NT2/D1 (cell line): ENCODE results near the gene FBXW7.

Source experiments
- DNase-seq: peaks from one replicate; pipeline ENCODE4 v3.0.0-alpha.2; 2011; ENCODE audit warnings: low read depth, low spot score
- H3K27me3 ChIP-seq: 2 replicates; pipeline ENCODE4 v1.6.0; 2011; ENCODE audit warnings: mild to moderate bottlenecking; ENCODE audit not compliant: insufficient read length, insufficient read depth
- H3K36me3 ChIP-seq: 2 replicates; pipeline ENCODE4 v1.6.1; 2011; ENCODE audit warnings: mild to moderate bottlenecking, low read length, mixed read lengths; ENCODE audit not compliant: insufficient read depth, insufficient read length
- H3K4me1 ChIP-seq: 2 replicates; pipeline ENCODE4 v1.5.1; 2011; ENCODE audit not compliant: insufficient read depth, insufficient read length
- H3K4me3 ChIP-seq: 2 replicates; pipeline ENCODE4 v1.5.1; 2011; ENCODE audit warnings: low read depth; ENCODE audit not compliant: insufficient read length
- H3K9ac ChIP-seq: 2 replicates; pipeline ENCODE4 v1.6.0; 2011; ENCODE audit warnings: low read depth; ENCODE audit not compliant: insufficient read length
- H3K9me3 ChIP-seq: 2 replicates; pipeline ENCODE4 v1.5.1; 2011; ENCODE audit warnings: mild to moderate bottlenecking, low read length; ENCODE audit not compliant: insufficient read depth
- SUZ12 ChIP-seq: IDR thresholded peaks from 2 replicates; pipeline ENCODE4 v1.6.1; 2011; ENCODE audit not compliant: insufficient read length, insufficient read depth; ENCODE audit errors: extremely low read depth
- YY1 ChIP-seq: IDR thresholded peaks from 2 replicates; pipeline ENCODE4 v1.6.1; 2011; ENCODE audit not compliant: insufficient read length, insufficient read depth
- ZNF274 ChIP-seq: IDR thresholded peaks from 2 replicates; pipeline ENCODE4 v1.6.1; 2011; ENCODE audit warnings: mild to moderate bottlenecking, low read depth, low read length

The FBXW7 gene

DNA sequence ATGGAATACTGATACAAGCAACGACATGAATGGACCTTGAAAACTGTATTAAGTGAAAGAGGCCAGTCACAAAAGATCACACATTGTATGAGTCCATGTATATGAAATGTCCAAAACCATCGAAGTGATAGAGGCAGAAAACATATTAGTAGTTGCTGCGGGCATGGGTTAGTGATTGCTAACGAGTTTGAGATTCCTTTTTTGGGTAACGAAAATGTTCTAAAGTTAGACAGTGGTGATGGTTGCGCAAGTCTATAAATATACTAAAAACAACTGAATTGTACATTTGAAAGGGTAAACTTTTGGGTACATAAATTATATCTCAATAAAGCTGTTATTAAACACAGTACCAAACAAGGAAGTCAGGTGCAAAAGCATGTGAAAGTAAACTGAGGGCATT is 234.5 kb downstream of the FBXW7 start:
- no peaks in the 10 kb centered on the region for H3K27me3 ChIP-seq
- no peaks in the 10 kb centered on the region for H3K4me1 ChIP-seq
- H3K4me3 ChIP-seq, result no peak overlapping the region
- TF ChIP-seq YY1, result no peak
- TF ChIP-seq ZNF274, result no peak
- TF ChIP-seq SUZ12, result no peak
- no peaks in the 10 kb centered on the region for H3K9me3 ChIP-seq
- no peak overlapping the region for H3K9ac ChIP-seq
- no peak for DNase-seq
- H3K36me3 ChIP-seq, result no peaks in the 10 kb centered on the region

DNA sequence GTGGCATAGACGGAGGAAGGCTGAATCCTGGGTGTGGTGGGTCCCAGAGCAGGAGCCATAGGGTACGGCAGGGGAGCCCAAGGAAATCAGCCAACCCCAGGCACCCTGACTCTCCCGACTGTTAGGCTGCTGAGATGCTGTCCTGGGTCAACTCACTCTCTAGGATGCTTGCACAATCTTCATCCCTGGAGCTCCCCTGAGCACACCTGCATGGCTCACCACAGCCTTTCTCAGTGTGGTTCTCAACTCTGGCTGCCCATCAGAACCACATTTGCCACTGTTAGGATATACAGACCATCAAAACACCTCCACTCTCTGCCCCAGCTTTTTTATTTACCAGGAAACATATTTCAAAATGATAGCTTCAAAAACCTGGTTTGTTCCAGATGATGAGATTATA is 236.3 kb downstream of the FBXW7 start:
- no peak overlapping the region for H3K9ac ChIP-seq
- TF ChIP-seq SUZ12 (no peak), ZNF274 (no peak), YY1 (no peak)

GRCh38 chr4:152296386-152296785 is 239.5 kb downstream of the FBXW7 start:
- no peak for TF ChIP-seq SUZ12
- no peak for TF ChIP-seq ZNF274
- no peak for TF ChIP-seq YY1
- DNase-seq, result no peak
- Histone ChIP-seq H3K4me3 (no peak overlapping the region), H3K36me3 (no peaks in the 10 kb centered on the region), H3K9me3 (no peaks in the 10 kb centered on the region), H3K9ac (no peak overlapping the region), H3K4me1 (no peaks in the 10 kb centered on the region), H3K27me3 (no peaks in the 10 kb centered on the region)

More for the DNA sequence above, 236.3 kb downstream of the FBXW7 start:
- H3K27me3 ChIP-seq, result no peaks in the 10 kb centered on the region
- H3K4me1 ChIP-seq, result no peaks in the 10 kb centered on the region
- H3K4me3 ChIP-seq, result no peak overlapping the region
- H3K36me3 ChIP-seq, result no peaks in the 10 kb centered on the region
- no peaks in the 10 kb centered on the region for H3K9me3 ChIP-seq
- DNase-seq, result no peak

DNA sequence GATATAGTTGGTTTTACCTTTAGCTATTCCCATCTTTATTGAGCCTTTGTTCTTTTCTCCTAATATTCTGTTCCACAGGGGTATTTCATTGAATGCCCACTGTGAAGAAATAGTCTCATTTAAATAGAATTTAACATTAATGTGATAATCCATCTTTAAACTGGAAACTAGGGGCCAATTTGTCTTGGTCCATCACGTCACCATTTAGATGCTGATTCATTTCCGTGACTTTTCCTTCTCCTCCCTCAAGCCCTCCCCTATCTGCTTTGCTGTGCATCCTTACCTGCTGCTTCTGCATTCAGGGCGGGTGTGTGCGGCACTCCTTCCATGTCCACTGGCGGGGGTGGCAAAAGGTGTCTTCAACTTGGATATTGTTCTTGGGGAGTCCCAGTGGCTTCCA is 241.1 kb downstream of the FBXW7 start:
- Histone ChIP-seq H3K36me3 (no peaks in the 10 kb centered on the region), H3K9ac (no peak overlapping the region), H3K4me1 (no peaks in the 10 kb centered on the region), H3K27me3 (no peaks in the 10 kb centered on the region), H3K9me3 (no peaks in the 10 kb centered on the region), H3K4me3 (no peak overlapping the region)
- no peak for TF ChIP-seq ZNF274
- TF ChIP-seq YY1, result no peak
- no peak for TF ChIP-seq SUZ12
- no peak for DNase-seq

DNA sequence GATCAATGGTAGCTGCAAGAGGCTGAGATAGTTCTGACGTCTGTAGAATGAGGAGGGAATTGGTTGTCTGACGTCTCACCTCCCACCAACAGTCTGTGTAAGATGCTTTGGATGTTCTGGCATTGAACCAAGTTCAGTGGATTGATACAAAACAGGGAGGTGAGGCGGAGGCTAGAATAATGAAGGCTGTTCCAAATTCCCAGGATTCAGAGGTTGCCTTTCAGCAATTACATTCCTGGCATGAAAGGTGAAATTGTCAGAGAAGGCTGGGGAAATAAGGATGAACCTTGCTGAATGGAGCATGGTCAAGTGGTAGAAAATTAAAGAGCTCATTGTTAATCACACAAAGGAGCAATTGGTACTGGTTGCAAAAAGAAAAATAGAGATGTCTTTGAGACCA is 241.6 kb downstream of the FBXW7 start:
- H3K27me3 ChIP-seq, result no peaks in the 10 kb centered on the region
- DNase-seq, result no peak
- TF ChIP-seq SUZ12 (no peak), YY1 (no peak), ZNF274 (no peak)
- H3K4me1 ChIP-seq, result no peaks in the 10 kb centered on the region
- no peak overlapping the region for H3K9ac ChIP-seq
- no peaks in the 10 kb centered on the region for H3K9me3 ChIP-seq
- H3K4me3 ChIP-seq, result no peak overlapping the region
- no peaks in the 10 kb centered on the region for H3K36me3 ChIP-seq

DNA sequence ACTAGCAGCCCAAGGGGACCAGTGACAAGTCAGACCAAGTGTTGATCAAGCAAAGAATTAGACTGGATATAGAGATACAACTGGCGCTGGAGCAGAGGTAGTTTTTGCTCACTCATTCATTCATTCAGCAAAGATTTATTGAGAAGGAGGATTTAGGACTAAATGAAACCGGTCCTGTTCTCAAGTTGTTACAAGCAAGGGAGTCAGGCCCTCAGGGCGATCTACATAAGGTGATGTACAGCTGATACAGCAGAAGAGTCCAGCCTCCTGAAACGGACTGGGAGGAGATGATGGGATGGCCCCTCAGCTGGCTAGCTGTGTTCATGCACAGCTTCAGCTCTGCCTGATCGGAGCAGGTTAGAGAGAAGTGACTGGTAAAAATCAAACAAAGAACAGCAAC is 242.4 kb downstream of the FBXW7 start:
- Histone ChIP-seq H3K9ac (no peak overlapping the region), H3K9me3 (no peaks in the 10 kb centered on the region), H3K4me1 (no peaks in the 10 kb centered on the region), H3K36me3 (no peaks in the 10 kb centered on the region), H3K27me3 (no peaks in the 10 kb centered on the region), H3K4me3 (no peak overlapping the region)
- TF ChIP-seq SUZ12 (no peak), YY1 (no peak), ZNF274 (no peak)
- DNase-seq, result no peak

DNA sequence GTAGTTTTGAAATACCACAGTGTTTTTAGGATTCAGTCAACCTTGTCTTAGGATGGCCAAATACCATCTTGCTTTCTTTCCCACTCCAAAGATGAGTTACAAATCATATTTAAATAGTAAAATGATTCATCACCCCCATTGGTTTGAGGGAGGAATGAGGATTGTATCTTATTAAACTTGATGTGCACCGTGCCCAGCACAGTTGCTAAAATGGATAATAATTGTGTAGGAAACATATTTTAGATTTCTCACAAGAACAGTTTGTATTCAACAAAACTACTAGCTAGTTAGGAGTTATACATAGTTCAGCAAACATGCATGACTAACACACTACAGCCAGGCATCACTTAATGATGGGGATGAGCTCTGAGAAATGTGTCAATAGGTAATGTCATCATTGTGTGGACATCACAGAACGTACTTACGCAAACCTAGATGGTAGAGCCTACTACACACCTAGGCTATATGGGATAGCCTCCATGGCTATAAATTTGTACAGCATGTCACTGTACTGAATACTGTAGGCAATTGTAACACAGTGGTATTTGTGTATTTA is 245.4 kb downstream of the FBXW7 start:
- no peaks in the 10 kb centered on the region for H3K9me3 ChIP-seq
- no peak for TF ChIP-seq SUZ12
- H3K9ac ChIP-seq, result no peak overlapping the region
- no peak for DNase-seq
- no peak overlapping the region for H3K4me3 ChIP-seq
- H3K27me3 ChIP-seq, result no peaks in the 10 kb centered on the region
- H3K36me3 ChIP-seq, result no peaks in the 10 kb centered on the region
- no peaks in the 10 kb centered on the region for H3K4me1 ChIP-seq

DNA sequence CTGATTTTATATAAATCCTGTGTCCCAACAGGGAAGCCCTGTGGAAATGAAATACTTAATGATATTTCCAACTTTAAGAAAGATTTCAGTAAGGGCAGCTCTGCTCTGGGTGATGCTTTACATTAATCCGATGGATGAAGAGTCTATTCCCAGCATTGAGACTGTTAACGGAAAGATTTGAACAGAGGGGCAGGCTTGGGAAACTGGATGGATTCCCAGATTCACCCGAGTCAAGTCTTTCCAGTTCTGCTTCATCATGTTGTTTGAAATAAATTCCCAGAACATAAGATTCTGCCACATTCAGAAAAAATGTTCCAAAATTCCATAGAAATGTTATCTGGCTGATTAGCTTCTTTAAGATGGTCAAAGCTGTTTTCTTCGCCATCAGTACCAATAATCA is 246.0 kb downstream of the FBXW7 start:
- Histone ChIP-seq H3K36me3 (no peaks in the 10 kb centered on the region), H3K9me3 (no peaks in the 10 kb centered on the region), H3K4me3 (no peak overlapping the region), H3K9ac (no peak overlapping the region), H3K4me1 (no peaks in the 10 kb centered on the region), H3K27me3 (no peaks in the 10 kb centered on the region)
- DNase-seq, result no peak
- TF ChIP-seq ZNF274 (no peak), YY1 (no peak), SUZ12 (no peak)
